Activated gamma-delta T cell treated with anti-CD3 and anti-CD28 coated beads, Interleukin-2, amount 50 U/mL, for 16 hours (primary cell): ENCODE results near the gene CD81.

Source experiments
- DNase-seq: peaks from one replicate; pipeline ENCODE4 v3.0.0-alpha.2; 2020; ENCODE audit warnings: low read depth

The CD81 gene

DNA sequence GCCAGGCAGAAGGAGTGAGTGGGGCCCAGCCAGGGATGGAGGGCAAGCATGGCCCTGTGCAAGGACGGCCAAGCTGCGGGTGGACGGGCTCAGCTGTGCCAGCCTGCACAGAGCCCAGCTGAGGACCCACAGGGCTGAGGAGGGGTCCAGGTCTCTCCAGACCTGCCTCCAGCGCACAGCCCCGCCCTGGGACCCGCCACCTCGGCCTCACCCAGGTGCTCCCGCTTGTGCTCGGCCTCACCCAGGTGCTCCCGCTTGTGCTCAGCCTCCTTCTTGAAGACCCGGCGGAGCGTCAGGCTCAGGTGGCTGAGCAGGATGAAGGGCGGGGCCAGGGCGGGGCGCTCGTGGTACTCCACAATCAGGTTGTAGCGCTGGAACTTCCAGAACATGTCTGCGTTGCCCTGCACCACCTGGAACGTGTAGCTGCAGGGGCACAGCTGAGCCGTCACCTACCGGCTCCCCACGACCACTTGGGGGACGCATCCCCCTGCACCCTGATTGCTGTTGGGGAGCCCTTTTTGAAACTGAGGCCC lies 29.8 kb downstream of the CD81 start:
- DNase-seq = no peak

DNA sequence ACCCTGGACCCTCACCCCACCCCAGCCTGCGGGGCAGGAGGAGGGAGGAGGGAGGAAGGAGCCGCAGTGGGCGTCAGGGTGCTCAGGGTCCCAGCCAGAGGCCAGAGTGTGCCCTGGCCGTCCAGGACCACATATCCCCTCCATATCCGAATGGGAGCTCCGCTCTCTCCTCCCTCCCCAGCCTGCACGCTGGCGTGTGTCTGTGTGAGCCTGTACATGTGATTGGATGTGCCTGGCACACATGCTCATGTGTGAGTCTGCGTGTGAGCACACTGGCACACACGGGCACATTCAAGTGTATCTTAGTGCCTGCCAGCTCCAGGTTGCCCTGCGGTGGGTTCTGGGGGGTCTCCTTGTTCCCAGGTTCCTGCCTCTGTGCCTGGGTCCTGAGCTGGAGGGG lies 31.6 kb downstream of the CD81 start:
- no peak for DNase-seq

DNA sequence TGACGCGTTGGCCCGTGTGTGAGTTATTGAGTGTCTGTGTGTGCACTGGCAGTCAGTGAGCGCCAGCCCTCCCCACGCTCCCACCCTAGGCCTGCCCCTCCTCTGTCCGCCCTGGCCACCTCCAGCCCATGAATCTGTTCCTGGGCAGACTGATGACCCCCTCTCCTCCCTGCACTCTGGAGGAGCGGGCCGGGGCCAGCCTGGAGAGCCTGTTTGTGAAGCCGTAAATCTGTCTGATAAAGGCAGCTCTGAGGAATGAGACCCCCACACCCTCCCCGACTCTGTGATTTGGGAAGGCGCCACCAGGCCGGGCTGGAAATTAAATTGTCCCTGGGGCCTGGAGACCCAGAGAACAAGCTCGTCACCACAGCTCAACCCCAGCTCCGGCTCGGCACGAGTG lies 32.0 kb downstream of the CD81 start:
- no peak for DNase-seq

DNA sequence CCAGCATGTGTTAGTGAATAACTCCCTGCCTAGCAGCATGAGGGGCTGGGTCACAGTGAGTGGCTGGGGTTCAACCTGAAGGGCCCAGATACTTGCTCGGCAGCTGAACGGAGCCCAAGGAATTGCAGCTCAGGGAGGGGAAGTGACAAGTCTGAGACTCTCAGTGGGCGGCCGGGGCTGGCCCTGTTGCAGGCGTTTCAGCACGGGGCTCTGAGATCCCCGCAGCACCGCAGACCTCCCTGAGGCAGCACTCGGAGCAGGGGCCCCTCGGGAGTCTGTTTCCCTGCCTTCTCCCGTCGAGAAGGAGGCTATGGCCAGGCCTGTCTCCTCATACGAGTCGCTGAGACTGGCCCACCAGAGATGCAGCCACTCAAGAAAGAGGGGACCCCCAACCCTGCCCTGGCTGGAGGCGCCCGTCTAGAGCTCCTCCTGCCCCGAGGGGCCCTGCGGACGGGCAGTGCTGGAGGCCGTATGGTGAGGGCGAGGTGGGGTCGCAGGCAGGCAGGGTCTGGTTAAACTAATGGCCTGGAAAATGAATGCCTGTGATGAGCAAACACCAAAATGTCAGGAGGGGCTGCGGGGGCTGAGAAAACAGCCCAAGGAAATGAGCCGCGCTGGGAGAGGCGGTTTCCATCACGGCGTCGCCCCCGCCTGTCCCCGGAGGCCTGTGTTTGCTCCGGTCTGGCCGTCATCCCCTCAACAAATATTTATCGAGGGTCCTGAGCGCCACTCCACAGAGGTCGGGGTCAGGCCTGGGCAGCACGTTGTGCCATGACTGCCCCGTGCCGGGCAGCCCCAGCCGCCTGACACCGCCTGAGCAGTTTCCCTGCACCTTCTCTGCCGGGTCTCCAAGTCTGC lies 32.7 kb downstream of the CD81 start:
- no peak for DNase-seq

DNA sequence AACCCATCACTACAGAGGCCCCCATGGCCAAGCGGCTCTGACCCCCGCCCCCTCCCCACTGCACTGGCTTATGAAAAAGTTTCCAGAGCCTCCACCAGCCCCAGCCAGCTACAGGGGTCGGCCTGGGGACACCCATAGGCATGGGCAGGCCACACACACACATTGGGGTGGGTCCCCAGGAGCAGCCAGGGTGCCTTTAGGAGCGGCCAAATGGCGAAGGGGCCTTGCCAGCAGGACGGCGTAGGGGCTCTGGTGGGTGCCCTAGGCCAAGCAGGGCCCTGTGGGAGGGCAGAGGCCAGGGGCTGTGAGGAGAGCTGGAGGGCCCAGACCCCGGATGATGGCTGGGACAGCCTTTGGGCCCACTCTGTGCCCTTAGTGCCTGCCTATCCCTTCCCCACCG lies 33.5 kb downstream of the CD81 start:
- DNase-seq = no peak

DNA sequence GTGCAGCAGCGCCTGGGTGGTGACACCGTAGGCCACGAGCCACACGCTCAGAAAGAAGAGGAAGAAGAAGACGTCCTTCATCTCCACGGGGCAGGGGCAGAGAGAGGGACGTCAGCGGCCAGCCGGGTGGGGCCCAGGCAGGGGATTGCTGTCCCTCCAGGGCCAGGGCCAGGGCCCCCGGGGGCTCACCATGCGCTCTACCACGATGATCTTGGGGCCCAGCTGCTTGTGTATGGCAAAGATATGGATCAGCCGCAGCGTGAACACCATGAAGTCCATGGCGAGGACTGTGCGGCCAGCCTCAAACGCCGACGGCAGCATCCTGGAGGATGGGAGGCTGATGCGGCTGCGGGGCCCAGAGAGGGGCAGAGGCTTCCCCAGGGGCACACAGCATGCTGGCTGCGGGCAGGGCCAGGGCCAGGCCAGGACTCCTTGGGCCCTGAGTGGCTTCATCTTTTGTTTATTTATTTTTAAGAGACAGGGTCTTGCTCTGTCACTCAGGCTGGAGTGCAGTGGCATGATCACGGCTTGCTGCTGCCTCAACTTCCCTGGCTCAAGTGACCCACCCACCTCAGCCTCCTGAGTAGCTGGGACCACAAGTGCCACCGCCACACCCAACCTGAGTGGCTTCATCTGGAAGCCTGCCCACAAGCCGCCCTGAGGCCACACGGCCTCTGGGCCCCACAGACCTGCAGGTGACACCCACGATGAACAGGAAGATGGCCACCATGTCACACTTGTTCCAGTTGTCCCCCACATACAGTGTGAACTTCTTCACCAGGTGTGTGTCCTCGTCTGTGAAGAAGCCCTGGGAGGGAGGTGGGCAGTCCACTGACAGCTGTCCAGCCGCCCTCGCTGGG lies 34.6 kb downstream of the CD81 start:
- no peak for DNase-seq

DNA sequence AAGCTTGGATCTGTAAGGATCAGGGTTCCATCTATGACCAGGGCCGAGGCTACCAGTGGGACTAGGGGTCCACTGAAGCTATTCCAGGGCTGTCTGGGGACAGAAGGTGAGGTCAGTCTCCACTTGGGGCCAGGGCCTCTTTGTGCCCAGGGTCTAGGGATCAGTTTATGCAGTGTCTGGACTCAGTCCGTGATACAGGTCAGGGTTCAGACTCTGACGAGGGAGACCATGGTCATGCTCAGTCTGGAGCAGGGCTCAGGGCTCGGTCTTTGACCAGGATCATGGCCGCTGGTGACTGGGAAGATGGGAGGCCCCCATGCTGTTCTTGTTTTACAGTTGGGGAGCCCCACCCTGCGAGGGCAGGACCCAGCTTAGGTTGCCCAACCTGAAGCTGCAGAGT lies 35.2 kb downstream of the CD81 start:
- no peak for DNase-seq

DNA sequence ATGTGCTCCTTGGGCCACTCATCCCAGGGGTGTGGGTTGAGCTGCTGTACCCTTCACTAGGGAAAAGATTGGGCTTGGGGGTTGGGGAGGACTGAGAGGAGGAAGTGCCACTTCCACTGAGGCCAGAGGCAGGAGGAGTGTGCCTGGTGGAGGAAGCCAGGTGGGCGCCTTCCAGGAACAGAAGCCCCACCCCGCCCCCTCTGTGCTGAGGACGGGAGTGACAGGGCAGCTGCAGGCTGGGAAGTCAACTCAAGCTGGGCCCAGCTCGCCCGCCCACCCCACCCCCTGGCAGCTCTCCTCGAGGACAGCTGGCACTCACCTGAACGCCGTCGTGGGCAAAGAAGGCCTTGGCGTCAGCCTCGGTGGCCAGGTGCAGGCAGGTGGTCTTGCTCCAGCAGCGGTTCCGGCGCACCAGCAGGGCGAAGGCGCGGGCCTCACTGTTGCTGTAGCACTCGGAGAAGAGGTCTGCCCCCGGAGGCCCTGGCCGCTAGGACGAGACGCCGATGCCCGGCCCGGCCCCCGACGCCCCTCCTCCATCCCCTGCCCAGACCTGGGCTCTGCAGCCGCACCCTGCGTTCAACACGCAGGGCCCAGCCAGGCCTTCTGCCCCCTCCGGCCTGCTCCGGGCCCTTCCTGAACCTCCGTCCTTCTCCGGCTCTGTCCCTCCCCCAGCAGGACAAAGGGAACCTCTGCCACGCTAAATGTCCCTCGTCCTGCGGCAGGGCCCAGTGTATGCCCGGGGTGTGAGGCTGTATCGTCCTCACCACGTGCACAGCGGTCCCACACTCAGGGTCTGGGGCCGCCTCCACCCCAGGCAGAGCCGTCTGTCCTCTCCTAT lies 36.9 kb downstream of the CD81 start:
- DNase-seq = no peak

DNA sequence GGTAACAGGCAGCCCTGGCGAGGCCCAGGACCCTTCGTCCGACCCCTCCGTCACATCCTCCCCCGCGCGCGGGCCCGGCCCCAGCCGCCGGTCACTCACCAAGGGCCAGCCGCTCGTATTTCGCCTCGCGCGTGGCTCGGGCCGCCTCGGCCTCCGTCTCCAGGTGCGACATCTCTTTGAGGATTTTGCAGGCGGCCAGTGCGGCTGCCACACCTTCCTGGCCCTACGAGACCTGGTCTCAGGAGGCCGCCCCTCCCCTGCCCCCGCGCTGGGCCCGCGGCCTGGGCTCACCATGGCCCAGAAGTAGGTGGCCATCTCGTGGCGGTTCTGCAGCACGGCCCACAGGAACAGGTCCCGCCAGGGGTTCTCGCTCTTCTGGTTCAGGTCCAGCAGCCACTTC lies 37.5 kb downstream of the CD81 start:
- DNase-seq = no peak

DNA sequence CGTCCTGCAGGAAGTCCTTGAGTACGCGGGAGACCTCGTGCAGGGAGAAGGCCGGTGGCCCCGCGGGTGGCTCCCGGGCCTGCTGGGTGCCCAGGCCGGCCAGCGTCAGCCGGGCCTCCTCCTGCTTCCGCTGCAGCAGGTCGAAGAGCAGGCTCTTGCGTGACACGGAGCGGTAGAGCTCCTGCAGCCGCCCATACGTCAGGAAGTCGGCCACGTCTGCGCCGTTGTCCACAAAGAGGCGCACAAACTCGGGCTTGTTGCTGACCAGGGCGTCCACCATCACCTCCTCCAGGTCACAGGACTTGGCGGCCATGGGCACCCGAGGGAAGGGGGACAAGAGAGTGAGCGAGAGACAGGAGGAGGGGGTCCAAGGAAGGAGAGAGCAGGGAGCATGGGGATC lies 38.1 kb downstream of the CD81 start:
- no peak for DNase-seq

DNA sequence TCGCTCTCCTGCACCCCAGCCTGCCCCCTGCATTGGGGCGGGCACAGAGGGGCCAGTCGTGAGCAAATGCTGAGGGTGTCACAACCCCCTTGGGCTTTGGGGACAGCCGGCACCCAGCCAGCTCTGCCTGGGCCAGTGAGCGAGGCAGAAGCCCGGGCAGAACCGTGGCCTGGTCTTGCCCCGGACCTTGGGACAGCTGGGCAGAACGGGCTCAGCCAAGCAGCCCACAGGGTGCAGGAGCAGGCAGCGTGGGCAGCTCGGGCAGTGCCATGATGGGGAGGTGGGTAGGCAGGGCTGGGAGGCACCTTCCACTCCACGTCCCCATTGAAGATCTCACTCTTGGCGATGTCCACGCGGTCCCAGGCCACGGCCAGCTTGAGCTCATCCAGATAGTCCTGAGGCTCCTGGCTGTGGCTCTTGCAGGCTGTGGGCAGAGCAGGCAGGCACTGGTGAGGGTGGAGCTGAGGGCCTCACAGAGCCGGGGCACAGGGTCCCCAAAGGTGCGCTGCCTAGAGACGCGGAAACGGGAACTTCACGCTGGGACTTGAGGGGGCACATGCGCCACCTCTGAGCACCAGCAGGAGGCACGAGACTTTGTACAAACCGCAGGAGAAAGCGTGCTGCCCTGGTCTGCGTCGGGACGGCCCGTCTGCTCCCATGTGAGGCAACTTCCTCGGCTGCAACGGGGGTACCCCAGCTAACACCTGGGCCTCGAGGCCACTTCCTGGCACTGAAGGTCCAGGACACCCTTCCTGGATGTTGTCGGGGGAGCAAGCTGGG lies 38.7 kb downstream of the CD81 start:
- DNase-seq = no peak

DNA sequence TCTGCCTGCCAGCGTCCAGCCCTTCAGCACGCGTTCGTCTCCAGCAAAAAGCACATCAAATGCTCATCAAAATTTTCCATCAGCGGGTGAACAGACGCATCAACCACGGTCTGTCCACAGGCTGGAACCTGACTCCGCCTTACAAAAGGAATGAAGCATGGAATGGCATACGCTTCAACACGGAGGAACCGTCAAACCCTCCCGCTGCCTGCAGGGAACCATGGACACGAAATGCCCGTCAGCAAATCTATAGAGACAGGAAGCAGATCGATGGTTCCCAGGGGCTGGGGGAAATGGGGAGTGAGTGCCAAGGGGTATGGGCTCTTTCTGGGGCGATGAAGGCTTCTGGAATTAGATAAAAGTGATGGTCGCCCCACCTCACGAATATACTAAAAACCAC lies 39.7 kb downstream of the CD81 start:
- DNase-seq = no peak

DNA sequence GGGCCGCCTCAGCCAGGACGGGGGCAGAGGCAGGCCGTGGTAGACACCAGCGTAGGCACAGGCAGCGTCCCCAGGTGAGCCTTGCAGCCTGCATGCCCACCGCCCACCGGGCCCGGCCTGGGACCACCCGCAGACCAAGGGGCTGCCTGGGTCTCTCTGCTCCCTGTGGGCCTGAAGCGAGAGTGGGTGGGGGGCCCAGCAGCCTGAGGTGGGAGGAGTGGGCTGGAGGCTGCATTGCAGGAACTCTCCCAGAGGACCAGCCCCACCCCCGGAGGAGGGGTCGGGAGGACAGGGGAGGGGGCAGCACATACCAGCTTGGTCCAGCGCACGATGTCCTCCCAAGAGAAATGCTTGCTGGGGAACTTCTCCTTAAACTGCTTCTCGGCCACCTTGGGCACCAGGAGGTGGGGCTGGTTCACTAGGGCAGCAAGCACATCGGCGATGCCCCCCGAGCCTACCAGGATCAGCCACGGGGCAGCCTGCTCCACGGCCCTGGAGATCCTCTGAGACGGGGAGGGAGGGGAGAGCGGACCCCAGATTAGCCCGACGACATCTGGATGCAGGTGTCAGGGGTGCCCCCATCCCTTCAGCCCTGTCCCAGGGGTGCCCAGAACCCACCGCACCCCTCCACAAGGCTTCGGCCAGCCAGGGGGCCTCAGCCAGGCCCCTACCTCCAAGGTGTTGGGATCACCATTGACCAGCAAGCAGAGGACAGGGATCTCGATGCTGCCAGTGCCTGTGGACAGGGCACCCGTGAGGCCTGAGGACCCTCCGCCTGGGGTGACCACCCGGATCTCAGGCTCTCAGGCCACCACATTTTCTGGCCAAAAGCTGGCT lies 41.0 kb downstream of the CD81 start:
- no peak for DNase-seq

DNA sequence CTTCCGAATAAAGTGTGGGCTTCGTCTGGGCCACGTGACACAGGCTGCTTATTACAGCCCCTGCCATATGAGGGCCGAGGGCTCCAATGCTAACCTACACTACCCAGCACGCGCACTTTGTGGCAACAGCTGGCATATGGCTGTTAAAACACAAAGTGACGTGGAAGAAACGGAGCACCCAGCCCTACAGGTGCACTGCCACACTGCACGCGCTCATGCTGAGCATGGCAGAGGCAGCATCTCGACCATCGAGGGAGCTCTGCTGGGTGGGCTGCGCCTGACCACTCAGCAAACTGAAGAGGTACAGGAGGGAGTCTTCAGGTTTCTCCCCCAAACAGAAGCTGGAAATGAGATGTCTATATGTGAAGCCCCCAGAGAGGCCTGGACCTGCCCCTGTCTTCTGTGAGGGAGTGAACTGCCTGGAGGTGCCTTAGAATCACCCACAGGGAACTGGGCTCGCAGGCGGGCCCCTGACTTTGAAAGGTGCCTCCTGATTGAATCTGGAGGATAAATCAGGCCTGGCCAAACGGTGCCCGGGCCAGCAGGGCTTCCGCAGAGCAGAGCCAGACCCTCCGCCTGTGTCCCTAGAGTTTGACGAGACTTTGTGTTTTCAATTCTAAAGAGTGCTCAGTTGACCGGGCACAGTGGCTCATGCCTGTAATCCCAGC lies 41.7 kb downstream of the CD81 start:
- no peak for DNase-seq

DNA sequence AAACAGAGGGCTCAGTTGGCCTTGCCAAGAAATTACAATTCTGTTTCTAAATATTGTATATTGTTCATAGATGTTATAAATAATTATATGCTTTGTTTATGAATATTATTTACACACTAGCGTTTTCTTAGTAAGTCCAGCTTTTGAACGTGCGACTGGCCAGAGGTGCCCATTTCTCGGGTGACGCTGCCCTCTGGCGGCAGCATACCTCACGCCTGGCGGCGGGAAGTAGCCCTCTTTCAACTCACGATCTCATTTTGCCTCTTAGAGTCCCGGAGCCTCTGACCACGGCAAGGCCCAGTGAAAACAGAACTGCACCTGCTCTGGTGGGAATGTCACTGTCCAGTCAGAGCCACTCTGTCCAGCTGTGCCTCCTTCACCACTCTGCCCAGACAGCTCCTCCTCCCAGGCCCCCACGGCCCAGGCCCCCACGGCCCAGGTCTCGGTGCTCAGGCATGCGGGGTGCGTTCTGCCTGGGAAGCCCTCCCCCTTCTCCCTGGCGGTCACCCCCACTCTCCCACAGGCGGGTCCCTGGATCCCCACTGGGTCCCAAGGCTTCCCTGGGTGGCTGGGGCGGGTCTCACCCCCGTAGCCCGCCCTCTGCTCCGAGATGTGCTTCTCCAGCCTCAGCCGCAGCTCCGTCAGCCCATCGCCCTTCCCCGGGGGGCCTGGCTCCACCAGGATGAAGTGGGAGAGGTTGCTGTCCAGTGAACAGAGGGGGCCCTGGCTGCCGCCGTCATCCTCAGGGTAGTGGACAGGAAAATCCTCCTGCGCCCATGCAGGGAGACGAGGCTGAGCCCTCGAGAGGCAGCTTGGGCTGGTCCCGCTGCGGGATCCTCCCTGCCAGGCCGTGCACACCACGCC lies 42.8 kb downstream of the CD81 start:
- peak; percentile 45 for DNase-seq

DNA sequence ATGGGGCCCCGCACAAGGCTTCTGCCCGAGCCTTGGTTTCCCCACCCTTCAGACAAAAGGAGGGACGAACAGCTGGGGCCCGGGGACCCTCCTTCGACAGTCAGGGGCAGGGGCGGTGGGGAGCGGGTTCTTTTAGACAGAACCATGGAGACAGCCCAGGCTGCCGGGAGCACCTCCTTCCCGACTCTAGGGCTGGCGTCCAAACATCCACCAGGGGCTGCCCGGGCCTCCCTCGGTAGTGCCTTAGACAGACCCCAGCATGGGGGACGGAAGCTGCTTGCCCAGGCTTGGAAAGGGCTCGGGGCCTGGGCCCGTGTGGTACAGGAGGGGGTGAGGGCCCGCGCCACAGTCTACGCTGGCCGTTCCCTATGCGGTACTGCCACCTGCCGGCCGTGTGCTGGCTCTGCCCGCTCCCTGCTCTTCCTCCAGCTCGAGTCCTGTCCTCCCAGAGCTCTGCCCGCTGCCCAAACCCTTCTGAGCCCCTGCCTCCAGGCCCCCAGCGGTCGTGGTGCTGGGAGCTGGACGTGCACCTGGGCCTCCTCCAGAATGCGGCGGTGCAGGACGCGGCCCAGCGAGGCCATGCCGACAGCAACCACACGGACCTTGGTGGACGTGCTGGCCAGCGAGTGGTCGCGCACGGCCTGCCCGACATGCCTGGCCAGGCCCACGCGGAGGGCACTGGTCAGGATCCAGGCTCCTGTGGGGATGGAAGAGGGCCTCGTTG lies 43.6 kb downstream of the CD81 start:
- peak; percentile 43 for DNase-seq

DNA sequence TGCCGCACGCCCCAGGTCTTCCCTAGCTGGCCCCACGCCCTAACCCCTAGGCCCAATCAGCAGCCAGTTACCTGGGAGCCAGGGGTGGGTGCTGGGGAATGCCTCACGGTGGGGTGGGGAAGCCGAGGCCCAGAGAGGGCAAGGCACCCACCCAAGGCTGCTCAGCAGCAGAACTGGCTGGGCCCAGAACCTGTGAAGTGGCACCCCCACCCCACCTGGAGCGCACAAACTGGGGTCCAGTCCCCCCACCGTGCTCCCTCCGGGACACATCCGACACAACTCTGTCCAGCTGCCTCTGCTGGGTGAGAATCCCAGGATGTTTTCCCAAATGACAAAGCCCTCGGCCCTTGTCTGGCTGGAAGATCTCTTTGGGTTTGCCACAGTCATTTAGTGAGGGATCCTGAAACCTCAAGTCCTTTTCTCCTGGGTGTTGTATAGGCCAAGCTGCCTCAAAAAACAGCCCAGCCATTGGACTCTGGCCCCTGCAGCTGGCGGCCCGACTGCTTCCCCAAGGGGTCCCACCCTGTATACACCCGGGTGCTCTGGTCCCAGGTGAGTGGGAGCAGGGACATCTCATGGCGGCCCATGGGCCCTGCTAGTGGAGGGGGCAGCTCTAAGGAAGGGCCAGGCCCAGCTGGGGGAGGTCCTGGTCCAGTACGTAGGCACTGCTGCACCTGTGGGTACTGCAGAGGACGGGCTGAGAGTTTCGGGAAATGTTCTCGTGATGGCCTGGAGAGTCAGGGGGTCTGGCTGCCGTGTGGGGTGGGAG lies 44.3 kb downstream of the CD81 start:
- no peak for DNase-seq
